ENCODE data around the gene CTRB2. TPM values are rescaled to one million over a fixed set of nuclear protein-coding genes. Genes with fewer than 3 reads are reported as not detected.
"Not testable (repeated sequence)": the region's sequence is repeated elsewhere in the genome, so short reads cannot be mapped to it uniquely, and the experiment has no call there.

Gene CTRB2
- total RNA-seq, 2 donors from 2014 or later, result not detected

GRCh38 chr16:75211286-75211685 is 4.3 kb upstream of the CTRB2 start:
- not testable (repeated sequence) for H3K4me3 Mint-ChIP-seq

DNA sequence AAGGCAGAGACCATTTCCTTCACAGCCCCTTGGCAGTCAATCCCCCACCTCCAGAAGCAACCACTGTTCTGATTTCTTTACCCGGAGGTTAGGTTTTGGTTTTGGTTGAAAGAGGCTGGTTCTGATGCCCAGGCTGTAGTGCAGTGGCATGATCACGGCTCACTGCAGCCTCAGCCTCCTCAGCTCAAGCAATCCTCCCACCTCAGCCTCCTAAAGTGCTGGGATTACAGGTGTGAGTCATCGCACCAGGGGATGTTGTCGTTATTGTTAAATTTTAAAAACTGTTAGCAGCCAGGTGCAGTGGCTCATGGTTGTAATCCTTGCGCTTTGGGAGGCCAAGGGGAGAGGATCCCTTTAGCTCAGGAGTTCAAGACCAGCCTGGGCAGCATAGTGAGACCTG is 3.0 kb upstream of the CTRB2 start:
- peaks cover 0 to 3% of the 10 kb centered on the region in 2 donors for H3K27me3 Mint-ChIP-seq
- DNase-seq (ENCODE audit: low spot score) (no peak), ATAC-seq (no peak)
- no peak overlapping the region for H3K4me3 Mint-ChIP-seq
- H3K9me3 Mint-ChIP-seq, result no peaks in the 10 kb centered on the region
- H3K36me3 Mint-ChIP-seq, result no peaks in the 10 kb centered on the region
- H3K4me1 Mint-ChIP-seq (ENCODE audit: low read depth in 2 of 2), result no peaks in the 10 kb centered on the region
- H3K27ac Mint-ChIP-seq, result no peak overlapping the region

More at GRCh38 chr16:75211286-75211685, 4.3 kb upstream of the CTRB2 start:
- not testable (repeated sequence) for H3K27ac Mint-ChIP-seq; H3K27me3 Mint-ChIP-seq; ATAC-seq; H3K36me3 Mint-ChIP-seq; H3K9me3 Mint-ChIP-seq; H3K4me1 Mint-ChIP-seq (ENCODE audit: low read depth in 2 of 2); DNase-seq (ENCODE audit: low spot score)

- not testable (repeated sequence) for H3K27ac Mint-ChIP-seq; H3K4me3 Mint-ChIP-seq; H3K27me3 Mint-ChIP-seq; H3K4me1 Mint-ChIP-seq (ENCODE audit: low read depth in 2 of 2); ATAC-seq; H3K36me3 Mint-ChIP-seq; H3K9me3 Mint-ChIP-seq; DNase-seq (ENCODE audit: low spot score)
Observed at GRCh38 chr16:75209514-75209913, 2.6 kb upstream of the CTRB2 start.

DNA sequence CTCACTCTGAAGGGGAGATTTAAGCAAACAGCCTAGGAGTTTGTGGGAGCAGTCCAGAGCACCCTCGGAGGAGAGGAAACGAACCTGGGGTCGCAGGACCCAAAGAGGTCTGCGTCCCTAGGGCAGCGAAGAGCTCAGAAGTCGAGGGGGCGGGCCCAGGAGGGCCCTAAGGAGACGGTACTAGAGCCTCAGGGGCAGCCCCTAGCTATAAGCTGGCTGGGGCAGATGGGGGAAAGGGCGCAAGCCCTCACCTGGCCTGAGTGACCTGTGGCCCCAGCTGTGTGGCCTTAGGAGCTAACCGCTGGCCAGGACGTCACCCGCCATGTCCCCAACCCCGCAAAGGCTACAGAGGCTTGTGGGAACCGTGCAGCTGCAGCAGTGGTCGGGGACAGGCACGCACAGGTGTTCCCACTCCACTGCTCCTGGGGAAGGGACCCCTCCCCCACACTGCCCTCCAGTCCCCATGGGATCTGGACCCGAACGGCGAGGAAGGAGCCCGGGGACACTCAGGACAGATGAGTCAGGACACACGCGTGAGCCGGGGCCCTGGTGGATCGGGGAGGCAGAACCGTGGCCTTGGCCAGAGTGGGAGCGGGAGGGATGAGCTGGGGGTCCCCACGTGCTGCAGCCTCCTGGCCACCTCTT is 2.0 kb upstream of the CTRB2 start:
- ATAC-seq, result no peak
- H3K27ac Mint-ChIP-seq, result no peak overlapping the region
- no peak overlapping the region for H3K4me3 Mint-ChIP-seq
- no peaks in the 10 kb centered on the region for H3K9me3 Mint-ChIP-seq
- H3K4me1 Mint-ChIP-seq (ENCODE audit: low read depth in 2 of 2), result no peaks in the 10 kb centered on the region
- H3K36me3 Mint-ChIP-seq, result no peaks in the 10 kb centered on the region
- DNase-seq (ENCODE audit: low spot score), result no peak
- peaks cover 0 to 3% of the 10 kb centered on the region in 2 donors for H3K27me3 Mint-ChIP-seq

DNA sequence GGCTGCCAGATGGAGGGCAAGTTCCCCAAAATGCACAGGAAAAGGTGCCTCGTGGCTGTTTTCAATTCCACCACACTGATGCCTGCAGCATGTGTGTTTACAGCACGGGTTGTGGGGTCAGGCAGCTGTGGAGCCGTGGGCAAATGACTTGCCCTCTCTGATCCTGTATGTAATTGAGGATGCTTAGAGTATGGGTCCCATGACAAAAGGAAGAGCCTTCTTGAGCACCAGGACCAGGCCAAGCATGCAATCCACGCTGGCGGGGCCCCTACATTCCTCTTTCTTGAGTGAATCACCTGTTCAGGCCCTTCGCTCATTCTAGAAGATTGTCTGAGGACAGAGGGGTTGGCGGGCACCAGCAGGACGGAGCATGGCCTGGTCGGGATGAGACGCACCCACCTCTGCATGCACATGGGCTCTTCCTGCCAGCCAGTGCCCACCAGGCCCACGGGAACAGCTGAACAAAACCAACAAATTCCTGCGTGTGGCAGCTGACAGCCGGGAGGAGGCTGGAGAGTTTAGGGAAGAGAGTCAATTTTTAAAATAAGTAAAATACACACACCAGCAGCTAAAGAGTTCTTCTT is 1.4 kb upstream of the CTRB2 start:
- Mint-ChIP-seq H3K4me3 (no peak overlapping the region), H3K27me3 (peaks cover 0 to 3% of the 10 kb centered on the region in 2 donors), H3K4me1 (ENCODE audit: low read depth in 2 of 2) (no peaks in the 10 kb centered on the region), H3K36me3 (no peaks in the 10 kb centered on the region), H3K27ac (no peak overlapping the region), H3K9me3 (no peaks in the 10 kb centered on the region)
- no peak for DNase-seq (ENCODE audit: low spot score)
- no peak for ATAC-seq

- peak in 1 of 2 donors; percentile 13 for ATAC-seq
- Mint-ChIP-seq H3K4me3 (no peak overlapping the region), H3K27ac (no peak overlapping the region)
Observed at GRCh38 chr16:75207831-75208230, 870 bp upstream of the CTRB2 start.

GRCh38 chr16:75205961-75206748 is 806 bp downstream of the CTRB2 start:
- not testable (repeated sequence) for H3K9me3 Mint-ChIP-seq; H3K27ac Mint-ChIP-seq; H3K36me3 Mint-ChIP-seq; H3K4me3 Mint-ChIP-seq; H3K4me1 Mint-ChIP-seq (ENCODE audit: low read depth in 2 of 2); DNase-seq (ENCODE audit: low spot score); H3K27me3 Mint-ChIP-seq
- peak in 1 of 2 donors; percentile 9 for ATAC-seq

More at GRCh38 chr16:75207831-75208230, 870 bp upstream of the CTRB2 start:
- DNase-seq (ENCODE audit: low spot score), result no peak
- Mint-ChIP-seq H3K27me3 (peaks cover 0 to 3% of the 10 kb centered on the region in 2 donors), H3K4me1 (ENCODE audit: low read depth in 2 of 2) (no peaks in the 10 kb centered on the region), H3K36me3 (no peaks in the 10 kb centered on the region), H3K9me3 (no peaks in the 10 kb centered on the region)

DNA sequence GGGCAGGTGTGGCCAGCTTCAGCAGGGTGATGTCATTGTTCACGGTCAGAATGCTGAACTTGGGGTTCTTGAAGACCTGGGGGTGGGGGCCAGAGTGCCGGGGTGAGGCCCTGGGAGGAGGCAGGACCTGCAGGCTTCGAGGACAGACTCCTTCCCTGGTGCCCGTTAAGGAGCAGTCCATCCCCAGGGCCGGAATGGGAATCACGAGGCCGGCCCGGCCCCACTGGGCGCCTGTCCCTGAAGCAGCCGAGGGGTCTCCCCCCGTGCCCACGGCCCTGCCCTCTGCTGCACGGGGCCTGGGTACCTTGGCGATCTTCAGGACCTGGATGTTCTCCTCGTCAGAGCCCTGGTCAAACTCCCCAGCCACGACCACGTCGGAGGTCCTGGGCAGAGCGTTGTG is 1.5 kb downstream of the CTRB2 start:
- not testable (repeated sequence) for DNase-seq (ENCODE audit: low spot score); H3K36me3 Mint-ChIP-seq; H3K27ac Mint-ChIP-seq; H3K4me3 Mint-ChIP-seq; H3K9me3 Mint-ChIP-seq; H3K4me1 Mint-ChIP-seq (ENCODE audit: low read depth in 2 of 2); ATAC-seq; H3K27me3 Mint-ChIP-seq

GRCh38 chr16:75204905-75205304 is 2.1 kb downstream of the CTRB2 start:
- H3K9me3 Mint-ChIP-seq; H3K36me3 Mint-ChIP-seq; H3K4me3 Mint-ChIP-seq; H3K27ac Mint-ChIP-seq; ATAC-seq; DNase-seq (ENCODE audit: low spot score); H3K4me1 Mint-ChIP-seq (ENCODE audit: low read depth in 2 of 2); H3K27me3 Mint-ChIP-seq: not testable (repeated sequence)

DNA sequence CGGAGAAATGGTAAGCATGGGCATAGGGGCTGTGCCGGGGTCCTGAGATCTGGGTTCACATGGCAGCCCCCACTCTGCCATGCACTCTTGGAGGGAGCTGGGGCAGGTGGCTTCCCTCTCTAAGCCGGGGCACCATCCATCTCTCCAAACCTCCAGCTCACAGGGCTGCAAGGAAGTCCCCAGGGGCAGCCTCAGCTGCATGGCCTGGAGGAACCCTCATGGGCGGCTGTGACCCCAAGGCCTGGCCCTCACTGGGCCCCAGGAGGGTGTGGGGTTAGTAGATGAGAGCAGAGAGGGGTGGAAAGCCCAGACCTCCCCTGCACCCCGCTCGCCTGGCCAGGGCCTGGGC is 2.6 kb downstream of the CTRB2 start:
- H3K27me3 Mint-ChIP-seq, result peaks cover 6 to 9% of the 10 kb centered on the region in 2 donors
- DNase-seq (ENCODE audit: low spot score), result no peak
- no peaks in the 10 kb centered on the region for H3K36me3 Mint-ChIP-seq
- ATAC-seq, result peak in 1 of 2 donors; percentile 40
- peaks cover 0 to 8% of the 10 kb centered on the region in 2 donors for H3K4me1 Mint-ChIP-seq (ENCODE audit: low read depth in 2 of 2)
- no peak overlapping the region for H3K27ac Mint-ChIP-seq
- no peaks in the 10 kb centered on the region for H3K9me3 Mint-ChIP-seq
- H3K4me3 Mint-ChIP-seq, result no peak overlapping the region

DNA sequence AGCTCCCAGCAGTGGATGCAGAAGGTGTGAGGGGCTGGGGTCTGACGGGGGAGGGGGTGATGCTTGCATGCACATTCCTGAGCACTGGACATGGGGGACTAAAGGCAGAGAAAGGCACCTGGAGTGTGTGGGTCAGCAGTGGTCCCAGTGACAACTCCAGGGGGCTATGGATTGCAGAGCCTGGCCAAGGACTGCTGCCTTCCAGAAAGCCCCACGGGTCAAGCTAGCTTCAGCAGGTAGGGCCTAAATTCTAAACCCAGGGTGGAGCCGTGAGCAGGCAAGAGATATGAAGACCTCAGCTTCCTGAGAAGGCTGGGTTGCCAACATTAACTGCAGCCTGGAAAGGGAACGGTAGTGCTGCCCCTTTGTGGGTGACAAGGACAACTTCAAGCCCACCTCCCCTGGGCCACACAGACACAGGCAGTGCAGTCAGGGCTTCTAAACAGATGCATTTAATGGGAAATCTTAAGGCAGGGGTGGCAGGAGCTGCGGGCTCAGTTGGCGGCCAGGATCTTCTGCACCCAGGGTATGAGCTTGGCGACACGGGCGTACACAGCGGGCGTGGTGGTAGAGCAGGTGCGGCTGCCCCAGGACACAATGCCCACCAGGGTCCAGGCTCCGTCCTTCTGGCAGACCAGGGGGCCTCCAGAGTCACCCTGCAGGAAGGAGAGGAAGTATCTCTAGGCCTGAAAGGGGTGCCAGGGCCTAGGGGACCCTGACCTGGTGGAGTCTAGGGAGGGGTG is 3.1 kb downstream of the CTRB2 start:
- Mint-ChIP-seq H3K4me3 (no peak overlapping the region), H3K27me3 (peaks cover 6 to 9% of the 10 kb centered on the region in 2 donors), H3K36me3 (no peaks in the 10 kb centered on the region), H3K27ac (no peak overlapping the region), H3K4me1 (ENCODE audit: low read depth in 2 of 2) (peaks cover 0 to 8% of the 10 kb centered on the region in 2 donors), H3K9me3 (no peaks in the 10 kb centered on the region)
- no peak for DNase-seq (ENCODE audit: low spot score)
- no peak for ATAC-seq

DNA sequence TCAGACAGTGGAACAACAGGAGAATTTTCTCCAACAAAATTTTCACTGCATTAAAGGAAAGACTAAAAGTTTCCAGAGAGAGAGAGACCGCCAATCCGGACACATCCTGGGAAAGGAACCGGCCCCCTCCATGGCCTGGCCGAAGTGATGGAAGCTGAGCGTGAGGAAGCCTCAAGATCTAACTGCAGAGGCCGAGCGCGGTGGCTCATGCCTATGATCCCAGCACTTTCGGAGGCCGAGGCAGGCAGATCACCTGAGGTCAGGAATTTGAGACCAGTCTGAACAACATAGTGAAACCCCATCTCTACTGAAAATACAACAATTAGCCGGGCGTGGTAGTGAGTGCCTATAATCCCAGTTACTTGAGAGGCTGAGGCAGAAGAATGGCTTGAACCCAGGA is 3.9 kb downstream of the CTRB2 start:
- no peak overlapping the region for H3K27ac Mint-ChIP-seq
- H3K36me3 Mint-ChIP-seq, result no peaks in the 10 kb centered on the region
- H3K4me3 Mint-ChIP-seq, result no peak overlapping the region

DNA sequence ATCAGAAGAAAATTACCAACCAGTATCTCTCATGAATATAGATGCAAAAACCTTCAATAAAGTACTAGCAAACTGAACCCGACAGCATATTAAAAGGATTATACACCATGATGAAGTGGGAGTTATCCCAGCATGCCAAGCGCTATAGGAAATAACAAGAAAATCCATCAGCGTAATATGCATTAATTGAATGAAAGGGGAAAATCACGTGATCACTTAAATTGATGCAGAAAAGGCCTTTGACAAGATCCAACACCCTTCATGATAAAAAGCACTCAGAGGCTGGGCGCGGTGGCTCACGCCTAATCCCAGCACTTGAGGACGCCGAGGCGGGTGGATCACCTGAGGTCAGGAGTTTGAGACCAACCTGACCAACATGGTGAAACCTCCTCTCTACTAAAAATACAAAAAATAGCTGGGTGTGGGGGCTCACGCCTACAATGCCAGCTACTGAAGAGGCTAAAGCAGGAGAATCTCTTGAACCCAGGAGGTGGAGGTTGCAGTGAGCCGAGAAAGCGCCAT is 4.8 kb downstream of the CTRB2 start:
- ATAC-seq, result no peak
- no peaks in the 10 kb centered on the region for H3K36me3 Mint-ChIP-seq
- peaks cover 0 to 8% of the 10 kb centered on the region in 2 donors for H3K4me1 Mint-ChIP-seq (ENCODE audit: low read depth in 2 of 2)
- H3K27ac Mint-ChIP-seq, result no peak overlapping the region
- H3K4me3 Mint-ChIP-seq, result no peak overlapping the region
- no peaks in the 10 kb centered on the region for H3K9me3 Mint-ChIP-seq
- H3K27me3 Mint-ChIP-seq, result peaks cover 16 to 23% of the 10 kb centered on the region in 2 donors
- DNase-seq (ENCODE audit: low spot score), result no peak

More for the DNA sequence above, 3.9 kb downstream of the CTRB2 start:
- H3K27me3 Mint-ChIP-seq, result peaks cover 10 to 14% of the 10 kb centered on the region in 2 donors
- no peaks in the 10 kb centered on the region for H3K9me3 Mint-ChIP-seq
- peaks cover 0 to 8% of the 10 kb centered on the region in 2 donors for H3K4me1 Mint-ChIP-seq (ENCODE audit: low read depth in 2 of 2)
- ATAC-seq (no peak), DNase-seq (ENCODE audit: low spot score) (no peak)
